Erythroblast (primary cell): ENCODE data around the gene KCNJ15.

Experiments used
- DNase-seq, 2 experiments: peaks; one replicate each; lab custom pipeline; 2025; lab: John Stamatoyannopoulos, UW
- GATA1 ChIP-seq: IDR thresholded peaks from 2 replicates; pipeline ENCODE4 v1.6.1; 2011; ENCODE audit warnings: low read depth, mild to moderate bottlenecking, control low read depth, low read length, moderate library complexity
- POLR2A ChIP-seq: IDR thresholded peaks from 2 replicates; pipeline ENCODE4 v1.6.1; 2011; ENCODE audit warnings: mild to moderate bottlenecking, low read length

Gene KCNJ15

DNA sequence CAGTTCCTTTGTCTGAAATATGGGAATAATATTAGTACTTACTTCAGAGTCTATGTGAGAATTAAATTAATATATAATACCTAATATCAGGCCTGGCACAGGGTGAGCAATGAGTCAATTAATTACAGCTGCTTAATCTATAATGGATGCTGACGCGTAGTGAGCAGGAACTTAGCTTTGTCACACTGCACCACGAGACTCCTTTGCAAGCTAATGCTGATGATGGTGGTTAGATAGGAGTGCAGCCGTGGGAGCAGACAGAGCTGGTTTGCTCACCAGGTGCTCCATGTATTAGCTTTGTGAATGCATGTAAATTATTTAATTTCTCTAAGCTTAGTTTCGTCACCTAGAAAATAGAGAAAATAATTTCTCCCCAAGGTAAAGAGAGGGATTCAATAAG is 35.1 kb downstream of the KCNJ15 start:
- TF ChIP-seq GATA1 (no peak), POLR2A (no peak)
- DNase-seq = no peak

DNA sequence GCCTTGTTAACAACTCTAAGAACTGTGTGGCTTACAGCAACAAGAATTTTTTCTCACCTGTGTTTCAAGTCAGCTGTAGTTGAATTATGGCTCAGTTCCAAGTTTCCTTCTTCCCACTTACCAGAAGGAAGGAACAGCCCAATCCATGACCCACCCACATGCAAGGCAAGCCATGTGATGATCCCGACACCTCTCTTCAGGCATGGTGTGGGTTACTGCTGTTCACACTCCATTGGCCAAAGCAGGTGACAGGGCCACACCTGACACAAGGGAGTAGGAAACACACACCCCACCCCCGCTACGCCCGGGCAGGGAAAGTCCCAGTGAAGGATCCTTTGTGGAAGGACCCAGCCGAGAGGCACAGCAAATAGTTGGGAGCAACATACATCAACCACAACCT is 36.3 kb downstream of the KCNJ15 start:
- DNase-seq = no peak
- TF ChIP-seq POLR2A = no peak
- no peak for TF ChIP-seq GATA1

DNA sequence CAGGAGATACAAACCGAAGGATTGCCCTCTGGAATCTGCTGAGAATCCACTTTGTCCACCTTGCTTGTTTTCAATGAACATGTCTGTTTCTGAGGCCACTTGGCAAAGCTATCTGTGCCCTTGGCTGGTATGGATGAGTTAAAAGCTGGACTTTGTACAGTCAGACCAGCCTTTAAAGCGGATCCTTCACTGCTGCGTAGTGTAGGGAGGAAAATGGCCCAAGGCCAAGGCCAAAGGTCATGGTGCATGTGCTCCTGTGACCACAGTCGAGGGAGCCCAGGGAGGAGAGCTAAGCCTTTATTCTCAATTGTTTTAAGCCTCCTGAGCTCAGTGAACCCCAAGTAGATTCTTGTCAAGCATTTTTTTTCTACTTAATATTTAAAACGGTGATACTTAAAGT is 37.0 kb downstream of the KCNJ15 start:
- no peak for DNase-seq
- TF ChIP-seq GATA1 (no peak), POLR2A (no peak)

DNA sequence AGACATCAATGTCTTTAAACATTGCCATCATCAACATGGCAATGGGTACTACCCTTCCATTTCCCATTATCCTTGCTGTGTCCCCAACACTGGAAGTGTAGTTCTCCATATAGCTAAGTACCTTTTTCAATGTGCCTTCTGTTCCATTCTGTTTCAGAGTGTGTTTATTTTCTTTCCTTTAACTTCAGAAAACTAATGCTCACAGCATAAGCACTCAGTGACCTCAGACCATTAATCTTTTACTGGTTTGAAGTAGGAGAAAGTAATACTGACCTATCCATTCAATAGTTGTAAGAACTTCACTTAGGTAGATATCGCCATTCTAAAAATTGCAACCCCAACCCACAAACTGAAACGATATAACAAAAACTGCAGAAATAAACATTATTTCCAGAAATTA is 37.8 kb downstream of the KCNJ15 start:
- no peak for DNase-seq

DNA sequence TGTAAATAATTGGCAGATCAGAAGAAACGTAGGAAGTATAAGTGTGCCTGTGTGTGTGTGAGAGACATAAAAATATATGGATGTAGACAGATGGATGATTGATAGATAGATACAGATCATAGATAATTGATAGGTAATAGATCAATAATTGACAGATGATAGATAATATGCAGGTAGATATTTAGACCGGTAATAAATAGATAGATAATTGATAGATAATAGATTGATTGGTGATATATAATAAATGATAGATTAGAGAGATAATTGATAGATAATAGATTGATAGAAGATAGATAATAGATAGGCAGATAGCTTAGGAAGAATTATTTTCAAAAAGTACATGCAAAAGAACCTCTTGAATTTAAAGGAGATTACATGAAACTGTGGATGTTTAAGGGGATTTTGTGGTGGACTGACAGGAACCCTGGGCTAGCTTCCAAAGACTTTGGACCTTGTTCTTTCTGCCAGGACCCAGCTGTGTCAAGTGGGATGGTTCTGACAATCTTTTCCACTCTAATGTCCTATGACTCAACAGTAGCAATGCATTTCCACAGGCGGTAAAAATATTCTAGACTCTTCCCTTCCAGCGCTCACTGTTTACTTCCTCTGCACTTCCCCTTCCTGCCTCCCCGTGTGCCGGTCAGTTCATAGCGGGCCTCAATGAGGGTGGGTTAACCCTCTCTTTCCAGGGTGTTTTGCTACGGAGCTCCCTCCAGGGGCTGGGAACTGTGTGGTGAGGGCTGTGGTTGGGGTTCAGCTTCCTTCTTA is 39.4 kb downstream of the KCNJ15 start:
- no peak for TF ChIP-seq POLR2A
- DNase-seq = no peak

More for the DNA sequence above, 37.8 kb downstream of the KCNJ15 start:
- TF ChIP-seq POLR2A (no peak), GATA1 (no peak)

DNA sequence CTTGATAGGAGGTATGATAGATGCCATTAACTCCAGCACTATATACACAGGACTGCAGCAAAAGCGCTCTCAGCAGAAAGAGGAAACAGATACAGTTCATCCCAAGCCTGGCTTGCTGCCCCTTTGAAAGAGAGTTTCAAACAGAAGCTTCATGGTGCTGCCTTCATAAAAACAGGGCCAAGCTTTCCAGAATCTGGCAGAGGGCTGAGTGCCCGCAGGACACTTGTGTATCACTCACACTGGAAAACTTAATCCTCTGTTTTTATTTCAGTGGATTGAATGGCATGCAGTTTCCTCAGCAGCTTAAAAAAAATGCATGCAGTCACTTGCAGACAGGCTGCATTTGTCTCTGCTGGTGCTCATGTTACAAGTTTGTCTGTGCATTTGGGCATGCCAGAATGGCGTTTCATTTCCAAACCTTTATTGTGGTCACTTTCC is 40.4 kb downstream of the KCNJ15 start:
- DNase-seq = no peak
- no peak for TF ChIP-seq GATA1
- TF ChIP-seq POLR2A = no peak

DNA sequence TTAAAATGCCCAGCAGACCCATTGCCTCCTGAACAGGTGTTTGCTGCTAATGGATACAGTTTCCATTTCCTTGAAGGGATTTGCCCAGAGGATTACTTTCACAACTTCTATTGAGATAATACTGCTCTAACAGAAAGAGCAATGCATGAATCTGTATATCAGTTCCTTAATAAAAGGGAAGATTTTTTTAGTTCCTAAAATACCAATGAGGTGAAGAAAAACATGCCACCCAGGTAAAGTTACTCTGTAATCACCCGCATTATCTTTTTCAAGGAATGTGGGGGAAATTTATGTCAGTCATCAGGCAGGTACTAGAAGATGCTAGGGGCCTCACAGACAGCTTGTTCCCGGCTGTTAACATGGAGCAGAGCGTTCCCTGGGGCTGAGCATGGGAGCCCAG is 41.1 kb downstream of the KCNJ15 start:
- no peak for TF ChIP-seq POLR2A
- TF ChIP-seq GATA1 = no peak
- DNase-seq = no peak

DNA sequence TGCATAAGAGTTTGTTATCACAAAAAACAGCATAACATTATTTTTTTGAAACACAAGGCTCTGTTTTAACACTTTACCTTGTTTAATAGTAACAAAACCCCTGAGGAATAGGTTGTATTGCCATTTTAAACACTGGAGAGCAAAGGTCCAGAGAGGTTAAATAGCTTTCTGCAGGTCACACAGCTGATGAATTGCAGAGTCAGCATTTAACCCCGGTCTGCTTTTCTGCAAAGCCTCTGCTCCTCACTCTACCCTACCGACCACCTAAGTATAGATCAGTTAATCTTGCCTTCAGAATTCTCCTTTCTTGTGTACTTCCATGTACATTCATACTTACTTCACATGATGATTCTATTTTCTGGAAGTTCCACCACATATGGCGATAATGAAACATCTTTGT is 42.0 kb downstream of the KCNJ15 start:
- TF ChIP-seq POLR2A (no peak), GATA1 (no peak)
- DNase-seq = no peak

DNA sequence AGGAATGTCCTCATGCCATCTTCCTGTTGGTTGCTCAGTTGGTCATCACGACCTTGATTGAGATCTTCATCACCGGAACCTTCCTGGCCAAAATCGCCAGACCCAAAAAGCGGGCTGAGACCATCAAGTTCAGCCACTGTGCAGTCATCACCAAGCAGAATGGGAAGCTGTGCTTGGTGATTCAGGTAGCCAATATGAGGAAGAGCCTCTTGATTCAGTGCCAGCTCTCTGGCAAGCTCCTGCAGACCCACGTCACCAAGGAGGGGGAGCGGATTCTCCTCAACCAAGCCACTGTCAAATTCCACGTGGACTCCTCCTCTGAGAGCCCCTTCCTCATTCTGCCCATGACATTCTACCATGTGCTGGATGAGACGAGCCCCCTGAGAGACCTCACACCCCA is 42.9 kb downstream of the KCNJ15 start:
- TF ChIP-seq POLR2A (no peak), GATA1 (no peak)
- DNase-seq = no peak

DNA sequence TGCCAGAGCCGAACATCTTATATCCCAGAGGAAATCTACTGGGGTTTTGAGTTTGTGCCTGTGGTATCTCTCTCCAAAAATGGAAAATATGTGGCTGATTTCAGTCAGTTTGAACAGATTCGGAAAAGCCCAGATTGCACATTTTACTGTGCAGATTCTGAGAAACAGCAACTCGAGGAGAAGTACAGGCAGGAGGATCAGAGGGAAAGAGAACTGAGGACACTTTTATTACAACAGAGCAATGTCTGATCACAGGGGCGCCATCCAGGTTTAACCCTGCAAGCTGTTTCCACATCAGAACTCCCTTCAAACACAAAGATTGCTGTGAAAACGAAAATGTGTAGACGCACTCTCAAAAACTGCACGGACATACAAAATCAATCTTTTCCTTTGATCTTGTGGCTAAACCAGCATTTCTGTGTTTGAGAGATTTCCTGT is 43.4 kb downstream of the KCNJ15 start:
- TF ChIP-seq POLR2A = no peak
- TF ChIP-seq GATA1 = no peak
- no peak for DNase-seq

DNA sequence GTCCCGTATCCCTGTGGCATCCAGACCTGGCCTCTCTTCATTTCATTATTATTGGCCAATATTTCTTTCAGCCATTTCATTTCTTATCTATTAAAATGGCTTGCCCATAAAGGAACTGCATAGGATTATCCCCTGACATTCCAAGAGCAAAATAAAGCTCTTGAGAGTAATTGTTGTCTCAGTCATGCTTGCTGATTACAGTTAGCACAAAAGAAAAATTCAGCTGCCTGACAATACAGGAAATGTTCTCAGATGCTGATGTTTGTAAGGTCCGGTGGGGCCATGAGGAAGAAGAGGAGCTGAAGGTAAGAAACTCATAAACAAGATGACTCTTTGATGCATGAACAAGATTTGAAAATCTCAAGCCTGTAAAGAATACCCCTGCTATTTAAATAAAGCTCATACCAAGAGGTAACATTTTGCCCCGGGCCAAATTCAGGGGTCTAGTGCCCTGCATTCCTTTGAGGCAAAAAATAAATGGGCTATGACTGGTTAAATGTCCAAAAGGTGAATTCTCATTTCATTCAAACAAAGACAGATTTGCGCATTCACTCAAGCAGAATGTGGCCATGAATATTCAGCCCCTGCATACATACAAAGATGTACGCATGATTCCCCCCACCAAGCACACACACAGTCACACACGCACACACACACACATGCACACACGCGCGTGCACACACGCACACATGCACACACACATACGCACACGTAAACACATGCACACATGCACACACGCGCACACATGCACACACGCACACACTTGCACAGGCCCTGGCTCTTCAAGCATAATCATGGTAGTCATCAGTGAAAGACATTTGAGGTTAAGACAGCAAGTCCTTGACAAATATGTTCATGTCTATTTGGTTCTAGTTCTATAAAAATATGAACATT is 44.8 kb downstream of the KCNJ15 start:
- TF ChIP-seq GATA1 (no peak), POLR2A (no peak)
- no peak for DNase-seq

DNA sequence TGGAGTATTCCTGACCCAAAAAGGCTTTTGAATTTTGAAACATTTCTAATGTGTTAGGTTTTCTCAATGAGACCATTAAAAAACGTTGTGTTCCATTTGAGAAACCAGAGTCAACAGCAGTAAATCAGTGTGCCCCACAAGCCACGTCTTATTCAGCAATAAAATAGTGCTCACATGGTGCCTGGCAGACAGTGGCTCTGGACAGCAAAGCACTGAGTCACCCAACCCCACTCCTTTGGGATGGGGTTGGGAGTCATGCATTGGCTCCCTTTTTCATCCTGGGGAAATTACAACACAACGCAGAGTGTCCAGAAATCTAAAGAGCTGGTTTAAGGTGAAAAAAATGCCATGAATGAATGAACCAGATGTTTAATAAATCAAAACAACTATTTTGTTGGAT is 46.5 kb downstream of the KCNJ15 start:
- TF ChIP-seq GATA1 (no peak), POLR2A (no peak)
- no peak for DNase-seq

DNA sequence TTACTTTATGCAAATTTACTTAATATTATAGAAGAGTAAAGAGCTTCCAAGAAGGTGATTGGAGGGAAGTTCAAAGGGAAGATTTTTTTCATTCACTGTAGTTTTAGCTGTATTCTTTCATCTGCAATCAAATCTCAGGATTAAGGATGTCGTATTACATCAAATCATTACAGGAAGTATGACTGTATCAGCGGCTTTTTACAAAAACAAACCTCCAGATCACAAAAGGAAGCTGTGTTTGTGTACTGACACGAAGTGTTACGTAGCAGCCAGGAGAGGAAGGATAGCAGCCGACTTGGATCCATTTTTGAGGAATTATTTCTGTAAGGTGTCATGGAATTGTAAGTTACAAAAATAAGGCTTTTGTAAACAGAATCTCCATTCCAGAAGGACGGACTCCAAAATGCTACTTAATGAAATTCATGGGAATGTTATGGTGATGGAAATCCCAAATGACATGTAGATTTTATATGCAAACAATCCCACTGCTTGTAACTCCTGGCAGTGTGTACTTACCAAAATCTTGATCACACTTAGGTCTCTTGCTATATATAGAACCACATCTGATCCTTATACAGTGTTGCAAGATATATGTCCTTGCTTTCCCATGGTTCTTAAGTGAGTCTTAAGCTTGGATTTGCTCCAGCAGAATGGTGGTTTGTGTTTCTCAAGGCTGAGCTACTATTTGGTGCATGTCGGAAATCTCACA is 49.8 kb downstream of the KCNJ15 start:
- no peak for DNase-seq
- TF ChIP-seq GATA1 (no peak), POLR2A (no peak)
